GM19468 (cell line): ENCODE results near the gene LRRC36.

Source experiments
- ATAC-seq: cut with Tn5 transposase; IDR thresholded peaks from one replicate; pipeline ENCODE4 v1.9.1; 2021; ENCODE audit warnings: mild to moderate bottlenecking, moderate library complexity, moderate number of reproducible peaks; ENCODE audit not compliant: unreplicated experiment; ENCODE audit errors: extremely low read depth

The LRRC36 gene

GRCh38 chr16:67417333-67418061, 90.9 kb downstream of the LRRC36 start:
- ATAC-seq, result no peak

- ATAC-seq, result no peak
Observed at GRCh38 chr16:67419502-67419901, 92.9 kb downstream of the LRRC36 start.

- ATAC-seq, result no peak
Observed at GRCh38 chr16:67419931-67420330, 93.3 kb downstream of the LRRC36 start.

GRCh38 chr16:67421030-67421429, 94.4 kb downstream of the LRRC36 start:
- no peak for ATAC-seq

GRCh38 chr16:67423015-67423414, 96.4 kb downstream of the LRRC36 start:
- ATAC-seq, result no peak

- ATAC-seq, result no peak
Observed at GRCh38 chr16:67423611-67424260, 97.1 kb downstream of the LRRC36 start.

- ATAC-seq, result no peak
Observed at GRCh38 chr16:67424261-67424615, 97.6 kb downstream of the LRRC36 start.

GRCh38 chr16:67425061-67425460, 98.4 kb downstream of the LRRC36 start:
- no peak for ATAC-seq

GRCh38 chr16:67425580-67425979, 99.0 kb downstream of the LRRC36 start:
- ATAC-seq, result no peak

- no peak for ATAC-seq
Observed at GRCh38 chr16:67426022-67426421, 99.4 kb downstream of the LRRC36 start.

GRCh38 chr16:67426950-67427349, 100.3 kb downstream of the LRRC36 start:
- ATAC-seq, result no peak

GRCh38 chr16:67428146-67428731, 101.6 kb downstream of the LRRC36 start:
- ATAC-seq, result no peak

- no peak for ATAC-seq
Observed at GRCh38 chr16:67429053-67429798, 102.6 kb downstream of the LRRC36 start.

GRCh38 chr16:67429799-67430503, 103.3 kb downstream of the LRRC36 start:
- ATAC-seq, result no peak

- ATAC-seq, result no peak
Observed at GRCh38 chr16:67430504-67430976, 103.9 kb downstream of the LRRC36 start.

GRCh38 chr16:67430977-67431774, 104.6 kb downstream of the LRRC36 start, which contains the start of gene HSD11B2:
HSD11B2 (plus strand) TSS chr16:67431121; CDS start chr16:67431249, 128 bp downstream.
- no peak for ATAC-seq

- no peak for ATAC-seq
Observed at GRCh38 chr16:67431775-67432505, 105.3 kb downstream of the LRRC36 start.

GRCh38 chr16:67432506-67432890, 105.9 kb downstream of the LRRC36 start:
- no peak for ATAC-seq
